ENCODE measurements around the gene TP53TG3C.
"Not testable (repeated sequence)": the region's sequence is repeated elsewhere in the genome, so short reads cannot be mapped to it uniquely, and the experiment has no call there.

TP53TG3C gene, protein sequence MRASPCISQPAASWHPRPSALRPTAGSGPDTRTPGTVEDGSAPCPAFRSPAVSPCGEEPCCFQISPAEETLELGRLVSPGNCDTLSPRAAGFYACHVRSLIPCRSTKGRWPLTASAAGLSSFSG

DNA sequence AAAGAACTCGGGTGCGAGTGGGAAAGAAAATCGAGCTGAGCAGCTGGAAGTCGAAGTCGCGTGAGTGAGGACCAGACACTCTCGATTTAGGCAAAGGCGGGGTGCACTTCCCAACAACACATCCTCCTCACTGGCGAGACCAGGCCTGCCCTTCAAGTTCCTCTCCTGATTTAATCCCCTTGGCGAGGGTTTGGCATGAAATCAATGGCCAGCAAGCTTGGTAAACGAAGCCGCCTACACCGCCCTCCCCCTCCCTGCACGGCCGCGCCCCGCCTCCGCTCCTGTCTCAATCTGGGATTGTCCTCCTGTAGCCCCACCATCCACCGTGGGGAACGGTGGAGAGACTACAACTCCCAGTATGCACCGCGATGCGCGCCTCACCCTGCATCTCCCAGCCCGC, at the start of gene TP53TG3C:
TP53TG3C (plus strand) TSS at position 301 of the 400 bp plus-strand sequence; CDS start at position 369, 68 bp downstream.
- DNase-seq (ENCODE audit: low spot score): not testable (repeated sequence)
